Erythroblast (primary cell): ENCODE results near the gene PRAMEF13.
"Not testable (repeated sequence)": the region's sequence is repeated elsewhere in the genome, so short reads cannot be mapped to it uniquely, and the experiment has no call there.

Experiments used
- GATA1 ChIP-seq: IDR thresholded peaks from 2 replicates; pipeline ENCODE4 v1.6.1; 2011; ENCODE audit warnings: low read depth, mild to moderate bottlenecking, control low read depth, low read length, moderate library complexity
- POLR2A ChIP-seq: IDR thresholded peaks from 2 replicates; pipeline ENCODE4 v1.6.1; 2011; ENCODE audit warnings: mild to moderate bottlenecking, low read length

DNA sequence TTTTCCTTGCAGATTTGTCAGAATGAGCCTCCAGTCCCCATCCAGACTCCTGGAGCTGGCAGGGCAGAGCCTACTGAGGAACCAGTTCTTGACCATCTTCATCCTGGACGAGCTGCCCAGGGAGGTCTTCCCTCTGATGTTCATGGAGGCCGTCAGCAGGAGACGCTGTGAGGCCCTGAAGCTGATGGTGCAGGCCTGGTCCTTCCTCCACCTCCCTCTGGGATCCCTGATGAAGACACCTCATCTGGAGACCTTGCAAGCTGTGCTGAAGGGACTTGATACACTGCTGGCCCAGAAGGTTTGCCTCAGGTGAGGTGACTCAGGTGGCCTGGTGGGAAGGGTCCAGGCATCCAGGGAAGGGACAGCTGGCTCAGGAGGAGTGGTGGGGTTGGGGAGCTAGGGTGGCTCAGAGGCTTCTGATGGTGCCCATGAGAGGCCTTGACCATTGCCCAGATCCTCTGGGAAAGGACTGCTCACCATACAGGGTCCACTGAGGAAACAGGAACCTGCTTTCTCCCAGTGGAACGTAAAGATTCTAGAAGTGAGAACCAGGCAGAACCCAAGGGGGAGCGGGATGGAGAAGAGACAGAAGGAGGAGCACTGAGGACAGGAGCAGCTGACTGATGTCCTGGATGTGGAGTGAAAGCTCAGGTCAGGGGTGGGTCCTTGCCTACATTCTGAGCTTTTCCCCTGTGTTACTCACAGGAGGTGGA lies 44.8 kb upstream of the PRAMEF13 start:
- TF ChIP-seq POLR2A, GATA1: not testable (repeated sequence)
